ENCODE data around the gene LRMDA.

GRCh38 chr10:75926763-75927162 lies 495.3 kb downstream of the LRMDA start:
- TF ChIP-seq EZH2 (IDR thresholded peaks at IDR 0.05; ENCODE audit: borderline replicate concordance, low read depth, low read length, poor library complexity, severe bottlenecking) (no peak), CTCF (conservative IDR thresholded peaks at IDR 0.05; ENCODE audit: low read depth, low read length) (peak; percentile 55)
